ENCODE results near the gene MAP3K7. TPM values are rescaled to one million over a fixed set of nuclear protein-coding genes. Genes with fewer than 3 reads are reported as not detected.

Gene MAP3K7
- total RNA-seq, 2 experiments from 2014 or later = 26.5 to 29.1 TPM

DNA sequence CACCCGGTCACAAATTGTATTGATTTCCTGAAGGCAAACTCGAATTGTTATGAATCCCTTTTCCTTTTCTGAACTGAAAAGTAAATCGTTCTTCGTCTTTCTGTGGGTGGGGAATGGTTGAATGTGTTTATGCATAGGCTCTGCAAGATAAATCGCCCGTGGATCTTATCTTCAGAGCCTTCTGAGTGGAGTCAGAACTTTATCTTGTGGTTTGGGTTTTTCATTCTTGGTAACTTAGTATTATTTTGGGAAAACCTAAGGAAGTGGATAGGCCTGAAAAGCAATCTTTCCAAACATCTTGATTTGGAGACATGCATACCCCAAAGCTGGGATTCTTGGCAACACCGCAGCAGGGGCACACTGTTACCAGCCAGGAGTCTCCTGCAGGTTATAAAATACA is 122.4 kb downstream of the MAP3K7 start:
- H3K27me3 Mint-ChIP-seq = no peaks in the 10 kb centered on the region
- H3K36me3 Mint-ChIP-seq = peaks cover 27% of the 10 kb centered on the region
- ATAC-seq (no peak), DNase-seq (no peak)
- peaks cover 86% of the 10 kb centered on the region for H3K4me1 Mint-ChIP-seq
- peak overlapping the region; percentile 80 for H3K27ac Mint-ChIP-seq
- no peak overlapping the region for H3K4me3 Mint-ChIP-seq
- no peaks in the 10 kb centered on the region for H3K9me3 Mint-ChIP-seq (ENCODE audit: low read depth)
- CTCF ChIA-PET = interaction anchor here (0.8 to 1.5 kb wide), 2 partner anchors 36 to 51 kb away, joined by 3 to 4 read pairs; no protein-coding TSS in a partner anchor

GRCh38 chr6:90463874-90464273 is 123.0 kb downstream of the MAP3K7 start:
- H3K27me3 Mint-ChIP-seq = no peaks in the 10 kb centered on the region
- peaks cover 89% of the 10 kb centered on the region for H3K4me1 Mint-ChIP-seq
- no peak for ATAC-seq
- peak overlapping the region; percentile 88 for H3K27ac Mint-ChIP-seq
- H3K4me3 Mint-ChIP-seq = peak overlapping the region; percentile 6
- H3K9me3 Mint-ChIP-seq (ENCODE audit: low read depth) = no peaks in the 10 kb centered on the region
- peaks cover 32% of the 10 kb centered on the region for H3K36me3 Mint-ChIP-seq
- CTCF ChIA-PET = interaction anchor here (0.8 to 6.2 kb wide), 8 partner anchors 8 to 286 kb away, joined by 3 to 46 read pairs (median 4); no protein-coding TSS in a partner anchor
- no peak for DNase-seq

All from activated CD8-positive, alpha-beta memory T cell treated with anti-CD3 and anti-CD28 coated beads, Interleukin-2, amount 10 ng/mL, durations not matched to agents 7 days and 5 days (primary cell).